Measurements from ENCODE around the gene BTBD9. TPM values are rescaled to one million over a fixed set of nuclear protein-coding genes. Genes with fewer than 3 reads are reported as not detected.

The BTBD9 gene
- total RNA-seq, 1 experiment from 2014 or later, result 8.9 TPM

GRCh38 chr6:38352636-38353035, 287.1 kb downstream of the BTBD9 start:
- Histone ChIP-seq H3K27me3 (ENCODE audit: insufficient read depth, low read length) (no peaks in the 10 kb centered on the region), H3K79me2 (ENCODE audit: insufficient read depth, low read length) (no peaks in the 10 kb centered on the region), H3K9me3 (ENCODE audit: control insufficient read depth, low read depth, low read length) (no peaks in the 10 kb centered on the region), H3K4ac (ENCODE audit: low read depth, low read length) (no peak overlapping the region), H2BK12ac (ENCODE audit: insufficient read length, low read depth, low read length) (no peak overlapping the region), H3K4me2 (ENCODE audit: insufficient read depth, insufficient read length, low read length) (no peak overlapping the region), H4K5ac (ENCODE audit: insufficient read length, low read depth, low read length) (no peak overlapping the region), H3K14ac (ENCODE audit: insufficient read depth, low read length) (no peak overlapping the region), H3K23me2 (ENCODE audit: insufficient read length, low read depth, low read length, poor library complexity, severe bottlenecking) (no peaks in the 10 kb centered on the region), H3K18ac (ENCODE audit: insufficient read length, low read depth, low read length) (no peak overlapping the region), H2BK15ac (ENCODE audit: low read depth, low read length) (no peak overlapping the region), H2BK120ac (ENCODE audit: low read depth, low read length, poor library complexity, severe bottlenecking) (no peak overlapping the region), H4K91ac (ENCODE audit: insufficient read length, low read depth, low read length) (no peak overlapping the region), H3K56ac (ENCODE audit: insufficient read length, low read depth, low read length) (no peak overlapping the region), H3K27ac (ENCODE audit: insufficient read length, low read depth, low read length) (no peak overlapping the region), H4K8ac (replicated peaks; ENCODE audit: insufficient read length, low read depth, low read length) (no peak overlapping the region), H3K23ac (ENCODE audit: insufficient read length, low read depth, low read length) (no peak overlapping the region), H2AFZ (ENCODE audit: low read length) (no peak overlapping the region), H2AK5ac (ENCODE audit: insufficient read length, low read length) (no peak overlapping the region), H4K20me1 (ENCODE audit: control insufficient read depth, insufficient read depth, insufficient read length) (no peaks in the 10 kb centered on the region), H2BK20ac (ENCODE audit: low read depth, low read length, poor library complexity, severe bottlenecking) (no peak overlapping the region), H3K9ac (ENCODE audit: extremely low read depth, insufficient read length, low read length) (no peak overlapping the region), H2BK5ac (ENCODE audit: insufficient read length, low read length) (no peak overlapping the region), H3K4me1 (ENCODE audit: insufficient read depth, low read length) (0 out of 2 replicates have a peak, but pooled peaks cover 5% of the 10 kb centered on the region), H3K79me1 (ENCODE audit: insufficient read depth, low read depth, low read length, poor library complexity, severe bottlenecking) (no peaks in the 10 kb centered on the region), H3T11ph (ENCODE audit: low read length) (no peak overlapping the region)
- H3K36me3 Mint-ChIP-seq (ENCODE audit: insufficient read depth in 1 of 3, low read depth in 3 of 3), result no peaks in the 10 kb centered on the region
- no peak overlapping the region; a peak in 1 of 7 replicates for H3K27ac Mint-ChIP-seq
- H3K27me3 Mint-ChIP-seq (ENCODE audit: low read depth), result no peaks in the 10 kb centered on the region; the same call in 1 of the 2 replicates
- no peaks in the 10 kb centered on the region for H3K9me3 Mint-ChIP-seq
- no peak for TF ChIP-seq CTCF (conservative IDR thresholded peaks at IDR 0.05)
- no peak overlapping the region for H3K4me3 Mint-ChIP-seq
- no CpG with 5 or more reads among the region's 1 CpG for WGBS (ENCODE audit: extremely low coverage, insufficient read length, low lambda C conversion rate)
- no peak for DNase-seq
- peaks cover 15 to 21% of the 10 kb centered on the region in 2 experiments for H3K4me1 Mint-ChIP-seq

Data from H9 (cell line).